GM21447 (cell line): ENCODE data around the gene CREB3.

Experiments used
- ATAC-seq: cut with Tn5 transposase; IDR thresholded peaks from one replicate; pipeline ENCODE4 v1.9.1; 2021; ENCODE audit not compliant: unreplicated experiment

Gene CREB3

DNA sequence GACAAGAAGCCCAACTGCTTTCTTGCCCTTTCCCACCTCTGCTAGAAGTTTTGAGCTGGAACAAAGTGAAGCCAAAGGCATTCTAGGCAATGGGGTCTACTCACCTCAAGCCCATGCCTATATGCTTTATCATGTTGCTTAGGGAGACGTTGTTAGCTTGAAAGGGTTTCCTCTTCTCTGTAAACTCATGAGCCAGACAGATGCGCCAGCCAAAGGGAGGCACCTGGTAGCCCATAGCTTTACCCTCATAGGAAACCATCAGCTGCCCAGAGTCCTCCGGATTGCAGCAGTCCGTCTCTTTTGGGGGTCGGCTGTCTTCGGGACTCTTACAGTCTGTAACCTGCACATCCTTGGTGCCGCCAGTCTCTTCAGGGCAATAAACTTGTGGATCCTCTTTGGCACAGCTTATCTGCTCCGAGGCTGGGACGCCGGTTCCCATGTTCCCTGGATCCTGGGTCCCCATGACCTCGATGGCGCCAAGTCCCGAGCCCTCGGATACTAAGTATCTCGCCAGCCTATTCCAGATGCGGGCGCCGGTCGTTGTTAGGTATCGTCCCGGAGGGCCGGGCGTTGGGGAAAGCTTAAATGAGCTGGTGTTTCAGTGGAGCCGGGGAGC lies 15.9 kb downstream of the CREB3 start:
- ATAC-seq: peak; percentile 1

DNA sequence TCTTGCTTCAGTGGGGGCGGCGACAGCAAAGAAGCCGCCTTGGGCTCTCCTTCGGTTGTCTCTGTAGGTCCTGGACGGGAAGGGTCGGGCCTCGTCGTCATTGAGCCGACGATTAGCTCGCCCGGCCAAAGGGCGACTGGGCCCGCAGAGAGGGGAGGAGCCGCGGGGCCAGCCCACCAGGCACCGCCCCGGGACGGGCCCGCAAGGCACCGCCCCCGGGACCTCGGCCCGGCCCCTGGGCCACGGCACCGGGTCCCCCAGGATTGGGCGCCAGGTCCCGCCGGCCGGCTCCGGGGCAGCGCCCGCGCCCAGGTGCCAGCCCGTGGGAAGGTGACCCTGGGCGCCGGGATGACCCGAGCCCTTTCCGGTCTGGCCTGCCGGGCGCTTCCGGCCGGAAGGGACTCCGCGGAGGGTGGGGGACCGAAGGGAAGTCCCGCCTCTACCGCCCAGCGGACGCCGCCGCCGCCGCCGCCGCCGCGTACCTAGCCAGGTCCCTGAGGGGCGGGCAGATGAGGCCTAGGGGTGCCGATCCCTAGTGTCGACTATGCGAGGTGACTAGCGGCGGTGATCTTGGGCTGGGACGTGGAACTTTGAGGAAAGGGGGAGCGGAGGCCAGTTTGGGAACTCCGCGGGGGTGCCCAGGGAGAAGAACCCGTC lies 16.5 kb downstream of the CREB3 start, which contains the start of the genes GBA2 and RGP1:
GBA2 (minus strand) TSS at position 371 of the 657 bp plus-strand sequence. CDS start 524 bp downstream, outside the sequence.
RGP1 (plus strand) TSS at position 430 of the 657 bp plus-strand sequence. CDS start 469 bp downstream, outside the sequence.
- peak; percentile 63 for ATAC-seq

DNA sequence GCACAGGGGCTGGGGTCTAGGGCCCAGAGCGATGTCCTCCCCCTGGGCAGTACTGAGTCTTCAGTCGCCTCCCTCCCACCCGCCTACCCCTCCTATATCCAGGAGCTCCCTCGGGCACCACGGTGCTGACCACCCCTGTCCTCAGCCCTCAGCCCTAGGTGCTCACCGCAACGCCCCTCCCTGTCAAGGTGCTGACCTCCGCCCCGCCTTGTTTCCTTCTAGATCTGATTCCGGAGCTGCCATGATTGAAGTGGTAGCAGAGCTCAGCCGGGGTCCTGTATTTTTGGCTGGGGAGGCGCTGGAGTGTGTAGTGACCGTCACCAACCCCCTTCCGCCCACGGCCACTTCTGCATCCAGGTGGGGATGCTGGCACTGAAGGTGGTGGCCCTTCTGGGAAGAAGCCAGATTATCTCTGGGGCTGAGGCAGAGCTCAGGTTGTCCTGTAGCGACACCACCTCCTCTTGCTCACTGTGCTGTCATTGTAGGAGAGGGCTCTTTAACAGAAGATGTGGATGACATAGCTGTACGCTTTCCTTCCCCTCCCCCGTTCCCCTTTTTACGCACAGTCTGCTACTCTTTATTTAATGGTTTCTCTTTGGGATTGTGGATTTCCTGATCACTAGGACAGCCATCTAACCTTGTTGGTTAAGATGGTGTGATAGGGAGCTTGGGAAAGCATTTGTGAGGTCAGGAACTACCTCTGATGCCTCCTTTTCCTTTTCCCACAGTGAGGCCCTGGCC lies 17.2 kb downstream of the CREB3 start:
- peak; percentile 50 for ATAC-seq

DNA sequence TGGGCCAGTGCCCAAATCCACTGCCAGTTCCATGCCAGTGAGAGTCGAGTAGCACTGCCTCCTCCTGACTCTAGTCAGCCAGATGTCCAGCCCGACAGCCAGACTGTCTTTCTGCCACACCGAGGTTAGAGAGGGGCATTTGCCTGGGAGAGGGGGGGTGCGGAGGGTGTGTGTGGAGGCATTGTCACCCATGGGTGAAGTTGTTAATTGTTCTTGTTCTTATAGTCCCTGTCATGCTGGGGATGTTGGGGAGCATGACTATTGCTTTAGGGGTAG lies 17.7 kb downstream of the CREB3 start:
- no peak for ATAC-seq

DNA sequence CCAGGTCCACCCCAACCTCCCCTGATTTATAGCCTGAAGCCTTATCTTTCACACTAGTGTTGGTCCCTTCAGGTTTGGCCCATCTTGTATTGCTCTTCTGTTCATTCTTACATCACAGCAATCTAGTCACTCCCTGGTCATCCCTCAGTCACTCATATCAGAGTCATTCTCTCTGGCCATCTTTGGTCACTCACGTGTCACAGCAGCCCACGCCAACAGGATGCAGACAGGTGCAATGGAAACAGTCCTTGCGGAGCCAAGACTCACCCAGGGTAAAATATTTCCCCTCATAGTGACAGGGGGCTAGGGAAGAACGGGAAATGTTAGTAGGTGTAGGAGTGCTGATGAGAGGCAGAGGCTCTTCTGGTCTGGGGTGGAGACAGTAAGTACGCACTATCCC lies 21.0 kb downstream of the CREB3 start:
- no peak for ATAC-seq

DNA sequence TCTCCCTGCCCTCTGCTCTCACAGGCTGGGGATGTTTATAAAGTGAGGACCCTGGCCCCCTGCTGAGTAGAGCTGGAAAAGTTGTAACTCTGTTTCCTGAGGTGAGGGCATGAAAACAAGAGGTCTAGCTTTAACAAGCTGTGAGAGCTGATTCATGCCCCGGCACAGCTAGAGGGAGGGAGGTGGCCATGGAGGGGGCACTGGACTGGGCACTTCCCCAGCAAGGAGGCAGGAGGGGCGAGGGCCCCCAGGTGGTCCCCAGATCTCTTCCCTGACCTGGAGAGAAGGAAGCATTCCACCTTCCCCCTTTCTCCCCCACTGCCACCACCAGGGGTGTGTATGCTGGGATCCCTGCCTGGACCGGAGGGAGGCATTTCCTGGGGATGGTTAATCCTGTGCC lies 21.8 kb downstream of the CREB3 start, which contains the start of gene MSMP:
MSMP (minus strand) TSS at position 13 of the 400 bp plus-strand sequence. CDS start 147 bp downstream, outside the sequence.
- ATAC-seq: no peak

DNA sequence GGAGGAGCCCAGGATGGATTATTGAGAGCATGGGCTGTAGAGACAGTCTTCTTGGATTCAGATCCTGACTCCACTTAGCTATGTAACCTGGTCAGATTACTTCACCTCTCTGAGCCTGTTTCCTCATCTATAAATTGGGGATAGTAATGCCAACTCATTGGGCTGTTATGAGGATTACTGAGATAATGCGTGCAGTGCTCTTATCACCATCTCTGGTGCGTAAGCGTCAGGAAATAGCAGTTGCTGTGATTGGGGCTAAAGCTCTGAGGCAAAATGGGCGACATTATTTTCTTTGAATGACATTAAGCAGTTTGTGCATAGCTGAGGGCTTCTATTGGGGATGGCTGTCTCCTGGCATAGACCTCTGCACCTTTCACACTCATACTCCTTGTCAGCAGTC lies 22.6 kb downstream of the CREB3 start:
- ATAC-seq: no peak

DNA sequence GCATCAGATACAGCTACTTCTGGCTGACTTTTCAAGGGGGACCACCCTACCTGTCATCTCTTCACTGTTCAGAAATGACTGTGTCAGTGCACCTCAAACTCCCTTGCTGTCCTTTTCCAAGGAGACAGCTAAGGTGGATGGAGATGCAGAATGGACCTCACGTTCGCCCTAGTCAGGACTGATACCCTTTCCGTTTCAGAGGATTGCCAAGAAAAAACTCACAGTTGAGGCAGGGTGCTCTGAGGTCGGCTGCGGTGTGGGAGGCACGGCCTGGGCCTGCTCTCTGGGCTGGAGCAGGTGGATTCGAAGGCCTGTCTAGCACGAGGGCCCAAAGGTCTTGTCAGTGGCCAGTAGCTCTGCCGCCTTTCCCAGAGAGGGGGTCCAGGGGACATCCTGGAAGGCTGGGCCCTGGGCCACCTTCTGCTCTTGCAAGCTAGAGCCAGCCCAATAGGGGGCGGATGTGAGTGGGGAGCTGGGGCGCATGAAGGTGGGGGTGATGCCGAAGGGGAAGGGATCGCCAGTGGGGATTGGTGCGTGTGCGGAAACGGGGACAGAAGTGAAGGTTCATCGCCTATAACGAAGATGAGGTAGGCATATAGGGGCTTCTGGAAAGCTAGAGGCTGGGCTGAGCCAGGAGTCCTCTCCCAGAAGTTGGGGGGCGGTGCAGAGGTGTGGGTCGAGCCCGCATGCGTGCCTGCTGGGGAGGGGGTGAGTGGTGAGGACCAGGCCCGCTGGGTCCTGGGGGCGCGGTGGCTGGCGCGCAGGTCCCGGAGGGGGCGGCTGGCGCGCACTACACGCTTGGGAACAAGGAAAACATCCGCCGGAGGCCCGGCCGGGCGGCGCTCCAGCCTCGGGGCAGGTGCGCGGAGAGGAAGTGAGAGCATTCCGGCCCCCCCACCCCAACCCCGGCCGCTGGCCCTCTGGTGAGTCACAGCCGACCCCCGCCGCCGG lies 24.1 kb downstream of the CREB3 start:
- ATAC-seq: peak; percentile 55

DNA sequence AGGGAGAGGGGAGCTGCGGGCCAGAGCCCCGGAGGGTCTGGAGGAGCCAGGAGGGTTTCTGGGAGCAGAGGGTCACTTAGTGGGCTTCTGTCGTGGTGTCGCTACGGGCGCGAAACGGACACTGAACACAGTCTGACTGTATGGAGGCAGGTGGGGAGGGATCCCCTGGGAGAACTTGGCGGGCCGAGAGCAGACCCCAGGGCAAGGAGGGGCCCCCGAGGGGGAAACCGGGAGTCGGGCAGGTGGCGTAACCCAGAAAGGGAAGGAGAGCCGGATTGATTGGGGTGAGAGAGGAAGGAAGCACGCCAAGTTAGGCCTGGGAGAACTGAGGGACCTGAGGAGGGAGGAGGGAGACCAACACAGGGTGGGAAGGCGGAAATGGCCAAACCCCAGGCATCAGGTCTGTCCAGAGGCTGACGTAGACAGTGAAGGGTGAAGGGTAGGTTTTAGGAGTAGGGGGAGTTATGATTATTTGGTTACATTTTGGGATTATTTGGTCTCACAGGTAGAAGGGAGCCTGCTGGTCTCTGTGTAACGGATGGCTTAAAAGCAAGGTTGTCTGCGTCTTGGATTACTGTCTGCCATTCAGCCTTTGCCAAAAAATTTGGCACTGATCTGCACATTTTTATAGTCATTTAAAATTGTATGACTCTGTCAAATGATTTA lies 24.9 kb downstream of the CREB3 start:
- ATAC-seq: peak; percentile 45

DNA sequence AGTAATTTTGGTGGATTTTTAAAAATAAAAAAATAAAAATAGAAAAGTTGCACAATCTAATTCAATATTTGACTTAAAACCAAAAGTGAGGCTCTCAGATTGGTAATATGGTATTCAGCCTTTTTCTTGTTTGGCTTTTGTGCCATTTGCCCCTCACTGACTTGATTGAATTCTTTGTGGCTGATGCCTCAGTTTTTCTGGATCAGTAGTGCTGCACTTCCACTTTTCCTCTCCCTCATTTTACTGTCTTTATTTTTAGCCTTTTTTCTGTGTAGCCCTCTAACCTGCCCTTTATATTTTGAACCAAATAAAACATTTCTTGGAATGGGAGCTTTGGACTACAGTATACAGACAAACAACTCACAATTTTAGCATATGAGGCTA lies 25.4 kb downstream of the CREB3 start:
- no peak for ATAC-seq

DNA sequence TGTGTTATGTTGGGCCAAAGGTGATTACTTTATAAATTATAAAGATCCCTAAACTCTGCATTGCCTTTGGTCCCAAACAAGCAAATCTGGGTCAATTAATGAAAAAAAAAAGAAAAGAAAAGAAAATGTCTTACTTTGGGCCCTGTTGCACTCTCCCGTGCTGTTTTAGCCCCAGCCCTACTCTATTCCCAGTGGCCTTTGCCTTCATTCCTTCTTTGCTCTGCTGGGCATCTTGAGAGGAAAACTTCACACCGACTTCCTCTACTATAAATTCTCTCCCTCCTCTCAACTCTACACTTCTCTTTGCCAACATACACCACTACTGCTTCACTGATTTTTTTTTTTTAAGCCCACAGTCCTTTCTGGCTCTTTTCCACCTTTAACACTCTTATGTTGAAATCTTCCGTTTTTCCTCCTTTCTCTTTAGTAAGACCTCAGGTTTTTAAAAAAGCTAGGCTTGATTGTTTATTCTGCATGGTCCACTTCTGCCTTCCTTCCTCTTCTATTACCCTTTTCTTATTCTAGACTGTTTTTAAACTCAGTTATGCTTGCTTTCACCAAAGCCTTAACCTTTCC lies 26.1 kb downstream of the CREB3 start:
- no peak for ATAC-seq

DNA sequence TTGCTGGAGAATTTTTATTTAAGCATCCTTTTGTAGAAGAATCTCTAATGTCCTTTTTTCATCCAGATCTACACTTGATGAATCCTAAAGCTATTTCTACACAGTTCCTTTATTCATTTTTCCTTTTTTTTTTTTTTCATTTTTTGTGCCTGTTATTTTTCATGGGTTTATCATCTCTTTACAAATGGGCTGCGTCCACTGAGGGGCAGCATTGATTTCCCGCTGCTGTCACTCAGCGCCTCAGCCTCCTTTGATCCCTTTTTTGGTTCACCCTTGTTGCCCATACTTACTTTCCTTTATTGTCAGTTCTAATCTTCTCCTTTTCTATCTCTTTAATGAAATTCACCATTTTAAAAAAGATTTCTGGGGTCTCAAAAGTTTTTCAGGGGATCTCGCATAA lies 27.3 kb downstream of the CREB3 start:
- no peak for ATAC-seq

DNA sequence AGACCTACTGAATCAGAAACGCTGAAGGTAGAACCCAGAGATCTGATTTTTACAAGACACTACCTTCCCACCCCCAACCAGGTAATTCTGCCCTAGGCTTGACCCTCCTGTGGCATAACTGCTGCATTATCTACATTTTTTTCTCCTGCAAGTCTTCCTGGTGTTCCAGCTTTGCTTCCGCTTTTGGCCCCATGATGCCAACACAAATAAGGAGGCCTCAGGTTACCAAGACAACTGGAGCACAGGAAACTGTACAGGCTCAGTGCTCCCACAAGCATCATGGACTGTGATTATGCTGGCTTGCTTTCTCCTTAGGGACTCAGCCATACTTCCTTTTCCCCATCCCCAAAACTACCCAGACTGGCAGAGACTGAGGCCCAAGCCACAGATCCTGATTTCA lies 28.2 kb downstream of the CREB3 start:
- ATAC-seq: no peak

DNA sequence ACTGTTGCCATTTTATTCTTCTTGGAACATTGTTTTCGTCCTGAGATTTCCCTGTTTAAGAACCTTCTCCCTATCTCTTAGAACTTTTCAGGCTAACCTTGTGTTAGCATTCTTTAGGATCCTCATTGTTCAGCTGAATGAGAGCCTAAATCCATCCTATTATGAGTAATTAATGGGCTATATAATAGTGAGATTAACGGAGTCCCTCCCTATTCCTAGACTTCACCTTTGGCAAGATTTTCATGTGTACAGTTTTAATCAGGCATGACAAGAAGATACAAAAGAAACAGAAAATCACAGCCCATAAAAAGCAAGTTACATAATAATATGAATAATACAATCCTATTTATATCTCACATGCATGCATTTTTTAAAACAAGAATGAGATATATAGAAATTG lies 30.7 kb downstream of the CREB3 start:
- no peak for ATAC-seq

DNA sequence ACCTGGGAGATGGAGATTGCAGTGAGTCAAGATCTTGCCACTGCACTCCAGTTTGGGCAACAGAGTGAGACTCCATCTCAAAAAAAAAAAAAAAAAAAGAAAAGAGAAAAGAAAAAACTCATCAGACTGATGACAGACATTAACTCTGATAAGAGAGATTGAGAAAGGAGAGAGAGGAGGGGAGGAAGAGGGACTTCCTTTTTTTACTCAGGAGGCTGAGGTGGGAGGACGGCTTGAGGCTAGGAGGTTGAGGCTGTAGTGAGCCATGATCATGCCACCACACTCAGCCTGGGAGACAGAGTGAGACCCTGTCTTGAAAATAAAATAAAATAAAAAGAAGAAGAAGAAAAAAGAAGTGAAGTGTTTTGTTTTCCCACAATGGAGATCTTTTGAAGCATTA lies 31.3 kb downstream of the CREB3 start:
- no peak for ATAC-seq

DNA sequence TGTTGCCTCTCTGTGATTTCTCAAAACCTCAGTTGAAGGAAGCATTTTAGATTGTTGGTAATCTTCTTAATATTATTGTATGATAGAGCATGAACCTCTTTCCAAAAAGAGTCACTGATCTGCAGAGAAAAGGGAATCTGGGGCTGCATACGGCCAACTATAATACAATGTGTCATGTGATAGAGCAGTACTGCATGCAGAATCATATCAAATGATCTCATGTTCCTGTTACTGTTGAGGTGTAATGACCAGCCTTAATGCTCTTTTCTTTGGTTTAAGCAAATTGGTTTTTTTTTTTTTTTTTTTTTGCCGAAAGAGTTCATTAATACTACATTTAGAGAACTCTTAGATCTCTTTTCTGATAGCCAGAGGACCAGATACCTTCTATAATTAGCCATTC lies 34.5 kb downstream of the CREB3 start:
- no peak for ATAC-seq

DNA sequence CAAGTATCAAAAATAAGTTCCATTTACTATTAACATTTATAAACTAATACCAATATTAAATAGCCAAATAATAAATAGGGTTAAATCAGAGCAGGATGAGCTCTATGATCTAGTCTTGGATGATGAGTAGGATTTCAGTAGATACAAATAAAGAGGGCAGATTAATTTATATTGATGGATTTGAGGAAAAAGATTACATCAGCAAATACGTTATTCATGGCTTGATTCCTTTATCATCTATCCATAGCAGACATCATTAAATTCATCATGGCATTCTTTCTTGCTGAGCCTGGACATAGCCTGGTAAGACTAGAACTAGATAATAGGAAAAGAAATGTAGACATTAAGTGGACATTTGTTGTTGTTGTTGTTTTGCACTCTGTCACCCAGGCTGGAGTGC lies 35.0 kb downstream of the CREB3 start:
- no peak for ATAC-seq

DNA sequence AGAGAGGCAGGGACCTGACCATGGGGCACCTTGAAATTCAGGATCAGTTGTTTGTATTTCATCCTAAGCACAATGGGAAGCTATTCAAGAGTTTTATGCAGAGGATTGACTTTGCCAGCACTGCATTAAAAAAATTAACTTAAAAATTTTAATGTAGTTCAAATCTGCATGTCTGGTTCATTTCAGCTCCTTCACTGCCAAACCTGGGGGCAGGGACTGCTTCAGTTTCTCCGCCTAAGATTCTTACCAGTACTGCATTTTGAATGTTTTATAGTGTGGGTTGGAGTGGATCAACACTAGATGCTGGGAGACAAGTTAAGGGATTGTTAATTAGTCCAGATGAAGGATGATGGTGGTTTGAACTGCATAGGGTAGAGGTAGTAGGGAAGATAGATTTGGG lies 37.3 kb downstream of the CREB3 start:
- ATAC-seq: no peak

DNA sequence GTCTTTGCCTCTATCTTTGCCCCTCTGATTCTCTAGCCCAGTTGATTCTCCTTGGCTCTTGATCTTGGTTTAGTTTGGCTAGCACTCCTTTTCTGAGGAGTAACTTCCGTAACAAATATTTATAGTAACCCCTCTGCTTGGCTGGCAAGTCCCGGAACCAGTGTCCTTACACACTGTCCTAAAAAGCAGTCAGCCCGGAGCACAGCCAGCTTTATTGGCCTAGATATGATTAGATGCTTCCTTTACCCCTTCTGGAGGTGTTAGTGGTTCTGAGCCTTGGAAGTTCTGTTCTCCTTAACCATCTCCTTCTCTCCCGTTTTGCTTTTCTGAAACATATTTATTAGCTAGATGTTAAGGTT lies 38.6 kb downstream of the CREB3 start:
- no peak for ATAC-seq

DNA sequence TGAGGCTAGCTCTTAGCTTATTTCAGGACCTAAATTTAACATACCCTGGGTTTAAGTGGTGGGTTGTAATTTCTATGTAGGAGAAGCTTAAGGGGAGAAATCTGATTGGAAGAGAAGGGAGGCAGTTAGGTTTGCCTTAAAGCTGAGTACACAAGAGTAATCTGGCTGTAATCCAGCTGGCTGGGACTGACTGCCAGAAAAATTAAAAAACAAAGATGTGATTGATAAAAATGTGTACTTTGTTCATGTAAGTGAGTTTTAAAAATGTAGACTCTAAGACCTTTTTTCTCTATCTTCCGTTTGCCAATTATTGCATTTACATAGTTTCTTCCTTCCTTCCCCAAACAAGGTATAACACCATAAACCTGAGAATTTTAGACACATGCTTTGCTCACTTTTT lies 39.1 kb downstream of the CREB3 start:
- no peak for ATAC-seq
